HG02852 (cell line): ENCODE results near the gene RFNG.

Experiments
- ATAC-seq: cut with Tn5 transposase; IDR thresholded peaks from one replicate; pipeline ENCODE4 v1.9.1; 2021; ENCODE audit warnings: mild to moderate bottlenecking, moderate library complexity; ENCODE audit not compliant: unreplicated experiment

The RFNG gene

GRCh38 chr17:82078433-82078832 lies 26.8 kb upstream of the RFNG start:
- ATAC-seq = no peak

GRCh38 chr17:82077617-82078358 lies 26.2 kb upstream of the RFNG start:
- ATAC-seq = no peak

GRCh38 chr17:82076785-82077591 lies 25.4 kb upstream of the RFNG start:
- ATAC-seq = no peak

- no peak for ATAC-seq
Observed at GRCh38 chr17:82076018-82076784, 24.6 kb upstream of the RFNG start.

GRCh38 chr17:82073446-82073845 lies 21.8 kb upstream of the RFNG start:
- no peak for ATAC-seq

- ATAC-seq = no peak
Observed at GRCh38 chr17:82072827-82073226, 21.2 kb upstream of the RFNG start.

- ATAC-seq = no peak
Observed at GRCh38 chr17:82070611-82071010, 19.0 kb upstream of the RFNG start.

- ATAC-seq = peak; percentile 47
Observed at GRCh38 chr17:82065638-82066303, 14.2 kb upstream of the RFNG start, which contains the start of gene DUS1L. Gene DUS1L (minus strand): TSS chr17:82065804. CDS start chr17:82065059, 745 bp downstream.

- no peak for ATAC-seq
Observed at GRCh38 chr17:82065193-82065637, 13.6 kb upstream of the RFNG start.

- ATAC-seq = no peak
Observed at GRCh38 chr17:82064433-82065192, 13.0 kb upstream of the RFNG start.

GRCh38 chr17:82063424-82064415 lies 12.1 kb upstream of the RFNG start:
- no peak for ATAC-seq

GRCh38 chr17:82062984-82063368 lies 11.4 kb upstream of the RFNG start:
- ATAC-seq = no peak

GRCh38 chr17:82062076-82062983 lies 10.7 kb upstream of the RFNG start:
- ATAC-seq = no peak

- no peak for ATAC-seq
Observed at GRCh38 chr17:82061047-82061925, 9.7 kb upstream of the RFNG start.

GRCh38 chr17:82060614-82061013 lies 9.0 kb upstream of the RFNG start:
- no peak for ATAC-seq

- no peak for ATAC-seq
Observed at GRCh38 chr17:82060001-82060380, 8.4 kb upstream of the RFNG start.
